GM10248 (cell line): Measurements from ENCODE around the gene SERPINC1.

ENCODE experiments used
- CTCF ChIA-PET: fragments of 300-600 bp; sonication (Branson Sonifier 250); formaldehyde crosslinking; extraction: SDS; loops from one replicate; lab custom pipeline; 2021; ENCODE audit warnings: antibody characterized with exemption; lab: Yijun Ruan, JAX
- POLR2A ChIA-PET: fragments of 350-650 bp; sonication (Branson Sonifier 250); formaldehyde crosslinking; extraction: SDS; loops from one replicate; lab custom pipeline; 2020; ENCODE audit warnings: antibody characterized with exemption; lab: Yijun Ruan, JAX
- DNase-seq: peaks from one replicate; pipeline ENCODE4 v3.0.0; 2012; ENCODE audit errors: extremely low spot score
- TF ChIP-seq, protein P1 (sequence below): IDR thresholded peaks from 2 replicates; pipeline ENCODE4 v1.5.1; 2012; ENCODE audit warnings: mild to moderate bottlenecking, low read depth; ENCODE audit errors: extremely low read depth, missing control alignments, control extremely low read depth

SERPINC1 gene

DNA sequence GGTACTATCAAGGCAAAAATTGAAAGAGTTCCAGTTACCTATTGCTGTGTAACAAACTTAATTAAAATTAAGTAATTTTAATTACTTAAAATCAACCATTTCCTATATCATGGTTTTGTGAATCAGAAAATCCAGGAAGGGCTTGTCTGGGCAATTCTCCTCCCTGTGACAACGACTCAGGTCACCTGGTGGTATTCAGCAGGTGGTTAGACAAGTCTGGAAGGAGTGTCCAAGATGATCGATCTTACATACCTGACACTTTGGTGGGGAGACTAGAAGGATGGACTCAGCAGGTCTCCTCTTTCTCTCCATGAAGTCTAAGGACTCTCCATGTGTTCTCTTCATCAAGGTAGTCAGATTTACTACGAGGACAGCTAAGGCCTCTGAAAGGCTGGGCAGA lies 22.9 kb downstream of the SERPINC1 start:
- TF ChIP-seq, protein P1, sequence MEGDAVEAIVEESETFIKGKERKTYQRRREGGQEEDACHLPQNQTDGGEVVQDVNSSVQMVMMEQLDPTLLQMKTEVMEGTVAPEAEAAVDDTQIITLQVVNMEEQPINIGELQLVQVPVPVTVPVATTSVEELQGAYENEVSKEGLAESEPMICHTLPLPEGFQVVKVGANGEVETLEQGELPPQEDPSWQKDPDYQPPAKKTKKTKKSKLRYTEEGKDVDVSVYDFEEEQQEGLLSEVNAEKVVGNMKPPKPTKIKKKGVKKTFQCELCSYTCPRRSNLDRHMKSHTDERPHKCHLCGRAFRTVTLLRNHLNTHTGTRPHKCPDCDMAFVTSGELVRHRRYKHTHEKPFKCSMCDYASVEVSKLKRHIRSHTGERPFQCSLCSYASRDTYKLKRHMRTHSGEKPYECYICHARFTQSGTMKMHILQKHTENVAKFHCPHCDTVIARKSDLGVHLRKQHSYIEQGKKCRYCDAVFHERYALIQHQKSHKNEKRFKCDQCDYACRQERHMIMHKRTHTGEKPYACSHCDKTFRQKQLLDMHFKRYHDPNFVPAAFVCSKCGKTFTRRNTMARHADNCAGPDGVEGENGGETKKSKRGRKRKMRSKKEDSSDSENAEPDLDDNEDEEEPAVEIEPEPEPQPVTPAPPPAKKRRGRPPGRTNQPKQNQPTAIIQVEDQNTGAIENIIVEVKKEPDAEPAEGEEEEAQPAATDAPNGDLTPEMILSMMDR: no peak
- ChIA-PET CTCF (no interaction called here), POLR2A (no interaction called here)
- DNase-seq: no peak

DNA sequence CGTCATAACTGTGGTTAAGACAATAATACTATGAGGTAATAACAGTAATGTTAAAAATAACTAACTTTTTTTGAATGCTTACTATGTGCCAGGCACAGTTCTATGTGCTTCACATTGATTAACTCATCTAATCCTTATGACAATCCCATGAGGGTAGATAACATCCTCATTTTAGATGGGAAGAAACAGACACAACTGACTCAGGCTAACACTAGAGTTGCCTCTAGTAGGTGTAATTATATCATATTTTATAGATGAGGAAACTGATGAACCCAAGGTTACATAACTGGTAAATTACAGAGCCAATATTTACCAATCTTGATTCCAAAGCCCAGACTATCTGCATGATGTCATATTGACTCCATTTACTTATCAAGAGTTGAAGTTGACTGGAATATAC lies 23.5 kb downstream of the SERPINC1 start:
- TF ChIP-seq, protein P1: no peak
- no peak for DNase-seq
- POLR2A ChIA-PET: no interaction called here
- CTCF ChIA-PET: no interaction called here

DNA sequence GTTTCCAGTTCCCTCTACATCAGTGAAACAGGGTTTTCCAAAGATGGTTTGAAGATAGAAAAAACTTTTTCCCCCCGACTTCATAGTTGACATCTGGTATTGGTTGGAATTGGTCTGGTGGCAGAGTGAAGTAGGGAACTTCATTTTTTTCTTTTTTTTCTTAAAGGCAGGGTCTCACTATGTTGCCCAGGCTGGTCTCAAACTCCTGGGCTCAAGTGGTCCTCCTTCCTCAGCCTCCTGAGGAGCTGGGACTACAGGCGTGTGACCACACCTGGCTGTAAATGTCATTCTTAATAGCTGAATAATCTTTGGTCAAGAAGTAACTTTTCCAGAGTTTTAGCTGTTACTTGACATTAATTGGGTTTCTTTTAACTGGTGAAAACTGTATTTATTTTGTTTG lies 27.2 kb downstream of the SERPINC1 start:
- TF ChIP-seq, protein P1: no peak
- no peak for DNase-seq
- CTCF ChIA-PET: interaction anchor here (0.8 to 1.4 kb wide), 3 partner anchors 9 to 60 kb away, joined by 3 to 4 read pairs (median 3); no protein-coding TSS in a partner anchor
- POLR2A ChIA-PET: no interaction called here

DNA sequence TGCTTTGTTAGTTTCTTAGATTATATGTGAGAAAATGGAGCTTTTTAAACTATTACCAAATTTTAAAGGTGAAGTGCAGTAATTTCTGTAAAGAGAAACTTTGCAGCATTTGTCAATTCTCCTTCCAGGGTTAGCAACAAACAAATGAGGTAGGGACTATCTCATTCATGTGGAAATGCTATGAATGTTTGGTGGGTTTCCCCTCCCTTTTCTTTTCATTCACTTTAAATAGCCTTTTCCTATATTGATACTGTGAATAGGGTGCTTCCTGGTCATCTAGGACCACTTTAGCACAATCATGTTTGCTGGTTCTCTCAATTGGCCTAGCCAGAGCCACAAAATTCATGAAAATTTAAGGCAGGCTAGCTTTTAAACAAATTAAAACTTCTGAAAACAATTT lies 28.4 kb downstream of the SERPINC1 start:
- no peak for DNase-seq
- POLR2A ChIA-PET: no interaction called here
- TF ChIP-seq, protein P1: no peak
- CTCF ChIA-PET: interaction anchor here (1.2 kb wide), 1 partner anchor 10 kb away, joined by 3 read pairs; no protein-coding TSS in a partner anchor

DNA sequence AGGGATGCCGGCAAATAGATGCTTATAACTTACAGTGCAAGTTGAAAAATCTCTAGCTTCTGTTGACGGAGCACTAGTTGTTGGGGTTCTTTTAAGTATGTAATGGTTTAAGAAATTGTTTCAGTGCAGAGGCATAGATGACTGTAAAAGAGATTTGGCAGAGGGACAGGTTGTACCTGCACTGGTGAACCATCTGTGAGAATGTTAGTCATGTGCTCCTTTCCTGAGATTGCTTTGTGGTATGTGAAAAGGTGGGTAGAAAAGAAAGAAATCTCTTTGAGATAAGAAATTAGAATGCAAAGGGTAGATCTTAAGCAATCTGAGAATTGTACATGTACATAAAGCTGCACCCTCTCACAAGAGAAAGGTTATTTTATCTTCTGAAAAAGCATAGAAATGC lies 29.5 kb downstream of the SERPINC1 start:
- ChIA-PET POLR2A (interaction anchor here (0.5 kb wide), 1 partner anchor 39 kb away, joined by 3 read pairs; no protein-coding TSS in a partner anchor), CTCF (no interaction called here)

DNA sequence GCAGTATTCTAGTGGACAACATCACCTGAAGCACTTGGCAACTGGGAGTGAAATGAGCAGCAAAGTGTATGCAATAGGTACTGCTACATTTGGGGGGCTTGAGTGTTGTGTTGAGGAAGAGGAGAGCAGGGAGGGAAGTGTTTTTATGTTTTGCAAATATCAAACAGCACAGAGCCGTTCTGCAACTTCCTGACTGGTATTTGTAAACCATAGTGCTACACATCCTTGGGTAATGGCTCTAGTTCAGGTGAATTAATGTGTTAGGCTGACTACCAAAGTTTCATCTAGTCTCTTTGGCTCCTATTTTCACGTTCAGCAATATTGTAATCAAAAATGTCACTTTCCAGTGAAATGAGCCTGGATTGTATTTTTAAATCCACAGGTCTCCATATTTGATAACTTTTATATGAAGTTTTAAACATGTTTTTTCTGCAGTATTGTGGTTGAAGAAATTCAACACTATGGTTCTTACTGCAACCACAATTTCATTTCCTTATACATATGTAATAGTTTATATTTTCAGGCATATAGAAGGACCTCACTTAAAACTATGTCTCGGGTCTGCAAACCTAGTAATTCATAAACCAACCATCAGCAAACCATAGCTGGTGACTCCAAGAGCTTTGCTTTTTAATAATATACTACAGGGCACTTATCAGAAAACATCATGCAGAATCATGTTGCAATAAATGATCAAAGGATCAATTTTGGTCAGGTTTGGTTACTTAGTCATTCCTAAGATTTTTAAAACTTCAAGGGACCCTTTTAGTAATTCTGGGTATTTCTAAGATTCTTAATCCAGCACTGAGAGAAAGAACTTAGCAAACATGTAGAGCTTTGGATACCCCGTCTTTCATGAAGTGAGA lies 30.1 kb downstream of the SERPINC1 start:
- ChIA-PET CTCF (no interaction called here), POLR2A (no interaction called here)
- TF ChIP-seq, protein P1: no peak
- DNase-seq: no peak

More for the DNA sequence above, 29.5 kb downstream of the SERPINC1 start:
- TF ChIP-seq, protein P1: no peak
- no peak for DNase-seq
